ENCODE measurements around the gene PLCG2.
"Not testable (repeated sequence)": the region's sequence is repeated elsewhere in the genome, so short reads cannot be mapped to it uniquely, and the experiment has no call there.

The PLCG2 gene

DNA sequence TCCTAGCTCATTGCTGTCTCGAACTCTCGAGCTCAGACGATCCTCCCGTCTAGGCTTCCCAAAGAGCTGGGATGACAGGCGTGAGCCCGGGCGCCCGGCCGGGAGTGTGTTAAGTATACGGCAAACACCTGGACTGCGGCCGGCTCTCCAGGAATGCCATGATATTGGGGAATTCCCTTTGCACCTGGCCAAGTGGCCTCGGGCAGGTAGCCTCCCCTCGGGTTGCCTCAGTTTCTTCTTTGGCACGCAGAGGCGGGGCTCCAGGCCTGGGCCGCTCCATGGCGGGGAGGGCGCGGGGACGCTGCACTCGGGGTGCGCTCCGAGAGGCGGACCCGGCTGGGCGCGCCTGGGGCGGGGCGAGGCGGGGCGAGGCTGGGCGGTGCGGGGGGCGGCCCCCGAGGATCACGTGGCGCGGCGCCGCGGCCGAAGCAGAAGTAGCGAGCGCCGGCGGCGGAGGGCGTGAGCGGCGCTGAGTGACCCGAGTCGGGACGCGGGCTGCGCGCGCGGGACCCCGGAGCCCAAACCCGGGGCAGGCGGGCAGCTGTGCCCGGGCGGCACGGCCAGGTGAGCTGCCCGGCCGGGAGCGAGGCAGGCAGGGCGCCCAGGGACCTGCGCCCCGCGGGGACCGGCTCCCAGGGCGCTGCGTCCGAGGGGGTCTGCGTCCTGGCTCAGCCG lies at the start of gene PLCG2:
Gene PLCG2 (plus strand): TSS at position 431 of the 675 bp plus-strand sequence. CDS start 6,699 bp downstream, outside the sequence.
- peaks cover 2% of the 10 kb centered on the region for H3K36me3 Mint-ChIP-seq (ENCODE audit: low read depth)
- H3K27ac Mint-ChIP-seq = peak within 1 kb of the TSS; percentile 41
- no peaks in the 10 kb centered on the region for H3K9me3 Mint-ChIP-seq
- H3K4me1 Mint-ChIP-seq (ENCODE audit: low read depth) = peaks cover 8% of the 10 kb centered on the region
- H3K27me3 Mint-ChIP-seq (ENCODE audit: low read depth) = peaks cover 52% of the 10 kb centered on the region
- H3K4me3 Mint-ChIP-seq = peak within 1 kb of the TSS; percentile 89

DNA sequence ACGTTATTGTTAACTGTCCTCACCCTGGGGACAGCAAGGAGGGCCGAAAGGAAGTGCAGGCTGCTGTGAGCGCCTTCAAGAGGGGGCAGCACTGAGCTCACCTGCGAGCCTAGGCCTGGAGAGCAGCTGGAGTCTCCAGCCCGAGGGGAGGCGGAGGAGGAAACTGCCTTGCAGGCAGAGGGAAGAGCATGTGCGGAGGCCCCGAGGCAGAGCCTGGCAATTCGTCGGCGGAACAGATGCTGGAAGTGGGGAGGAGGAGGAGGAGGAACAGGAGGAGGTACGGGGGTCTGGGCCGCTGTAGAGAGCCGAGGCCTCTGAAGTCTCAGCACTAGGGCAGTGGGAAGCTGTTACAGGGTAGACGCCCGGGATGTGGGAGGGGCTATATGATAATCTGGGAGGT lies 49.6 kb upstream of the PLCG2 start:
- H3K9me3 Mint-ChIP-seq = no peaks in the 10 kb centered on the region
- no peaks in the 10 kb centered on the region for H3K27me3 Mint-ChIP-seq (ENCODE audit: low read depth)
- H3K4me1 Mint-ChIP-seq (ENCODE audit: low read depth) = peaks cover 16% of the 10 kb centered on the region
- peak overlapping the region; percentile 70 for H3K27ac Mint-ChIP-seq
- H3K36me3 Mint-ChIP-seq (ENCODE audit: low read depth) = no peaks in the 10 kb centered on the region
- H3K4me3 Mint-ChIP-seq = peak overlapping the region; percentile 58

DNA sequence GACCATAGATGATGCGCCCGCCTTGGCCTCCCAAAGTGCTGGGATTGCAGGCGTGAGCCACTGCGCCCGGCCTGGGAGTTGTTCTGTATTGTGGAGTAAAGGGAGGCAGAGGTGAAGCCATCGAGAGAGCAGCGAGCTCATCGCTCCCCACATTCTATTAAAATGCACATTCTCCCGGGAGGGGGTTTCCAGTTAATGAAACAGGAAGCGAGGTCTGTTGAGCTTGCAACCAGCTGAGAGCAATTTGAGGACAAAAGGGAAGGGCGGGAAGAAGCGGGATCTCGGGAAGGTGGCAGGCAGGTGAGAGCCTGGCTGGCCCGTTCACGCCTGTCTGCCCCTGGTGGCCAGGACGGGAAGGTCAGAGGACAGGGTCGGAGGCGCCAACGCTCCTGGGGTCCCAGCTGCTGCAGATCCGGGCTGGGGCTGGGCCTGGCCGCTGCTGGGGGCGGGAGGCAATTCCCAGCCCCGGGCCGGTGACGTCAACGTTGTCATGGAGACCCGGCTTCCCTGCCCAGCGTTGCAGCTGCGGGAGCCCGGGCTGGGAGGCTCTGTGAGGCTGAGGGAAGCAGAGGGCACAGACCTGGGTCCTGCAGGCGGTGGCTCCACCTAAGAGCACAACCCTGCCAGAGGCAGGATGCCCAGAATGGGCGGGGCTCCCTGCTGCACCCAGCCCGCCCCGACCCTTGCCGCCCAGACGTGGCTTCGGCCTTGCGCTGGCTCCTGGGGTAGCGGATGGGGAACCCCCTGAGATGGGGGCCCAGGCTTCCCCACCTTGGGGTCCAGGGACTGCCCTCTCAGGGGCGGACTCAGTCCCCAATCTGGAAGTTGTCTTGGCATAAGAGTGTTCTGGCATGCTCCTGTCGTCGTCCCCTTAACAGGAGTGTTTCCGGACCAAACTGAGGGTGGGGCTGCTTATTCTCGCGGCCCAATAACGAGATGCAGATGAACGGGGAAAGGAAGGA lies 48.7 kb upstream of the PLCG2 start:
- no peaks in the 10 kb centered on the region for H3K27me3 Mint-ChIP-seq (ENCODE audit: low read depth)
- peaks cover 16% of the 10 kb centered on the region for H3K4me1 Mint-ChIP-seq (ENCODE audit: low read depth)
- no peaks in the 10 kb centered on the region for H3K36me3 Mint-ChIP-seq (ENCODE audit: low read depth)
- peak overlapping the region; percentile 81 for H3K27ac Mint-ChIP-seq
- H3K9me3 Mint-ChIP-seq = no peaks in the 10 kb centered on the region
- H3K4me3 Mint-ChIP-seq = peak overlapping the region; percentile 80

DNA sequence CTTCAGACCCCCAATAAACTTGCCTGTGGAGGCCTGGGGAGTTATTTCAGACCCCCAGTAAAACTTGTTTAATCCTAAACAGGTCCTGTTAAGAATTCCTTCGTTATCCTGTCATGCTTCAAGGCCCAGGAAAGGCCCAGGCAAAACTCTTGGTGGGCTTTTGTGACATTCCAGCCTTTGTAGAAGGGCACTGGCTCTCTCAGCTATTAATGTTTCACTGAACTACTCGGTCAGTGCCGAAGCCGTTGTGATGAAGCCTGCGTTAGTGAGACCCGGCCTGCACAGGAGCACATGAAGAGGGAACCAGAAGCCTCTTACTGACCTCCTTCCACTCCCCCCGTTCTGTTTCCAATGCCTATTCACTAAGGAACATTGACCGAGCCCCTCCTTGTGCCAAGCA lies 47.4 kb upstream of the PLCG2 start:
- H3K27me3 Mint-ChIP-seq (ENCODE audit: low read depth) = no peaks in the 10 kb centered on the region
- no peaks in the 10 kb centered on the region for H3K9me3 Mint-ChIP-seq
- H3K4me3 Mint-ChIP-seq = no peak overlapping the region
- H3K4me1 Mint-ChIP-seq (ENCODE audit: low read depth) = peaks cover 16% of the 10 kb centered on the region
- H3K36me3 Mint-ChIP-seq (ENCODE audit: low read depth) = no peaks in the 10 kb centered on the region
- no peak overlapping the region for H3K27ac Mint-ChIP-seq

DNA sequence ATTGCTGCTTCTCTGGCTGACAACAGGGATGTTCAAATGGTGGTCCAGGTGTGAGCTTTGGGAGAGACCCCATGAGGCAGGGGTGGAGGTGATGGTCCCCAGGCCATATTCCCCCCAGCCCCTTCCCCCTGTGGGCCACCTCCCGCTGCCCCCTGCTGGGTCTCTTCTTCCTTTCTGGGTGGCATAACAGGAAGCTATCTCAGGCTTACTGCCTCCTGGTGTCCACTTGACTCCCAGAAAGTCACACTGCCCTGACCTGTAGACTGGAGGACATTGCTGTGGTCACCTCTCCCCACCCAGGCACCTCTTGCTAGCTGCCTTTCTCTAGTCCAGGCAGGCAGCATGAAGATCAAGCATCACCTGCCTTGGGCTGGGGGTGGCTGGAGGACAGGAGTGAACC lies 46.4 kb upstream of the PLCG2 start:
- Mint-ChIP-seq H3K27ac (no peak overlapping the region), H3K27me3 (ENCODE audit: low read depth) (peaks cover 3% of the 10 kb centered on the region), H3K4me3 (no peak overlapping the region), H3K4me1 (ENCODE audit: low read depth) (peaks cover 18% of the 10 kb centered on the region), H3K9me3 (no peaks in the 10 kb centered on the region), H3K36me3 (ENCODE audit: low read depth) (no peaks in the 10 kb centered on the region)

DNA sequence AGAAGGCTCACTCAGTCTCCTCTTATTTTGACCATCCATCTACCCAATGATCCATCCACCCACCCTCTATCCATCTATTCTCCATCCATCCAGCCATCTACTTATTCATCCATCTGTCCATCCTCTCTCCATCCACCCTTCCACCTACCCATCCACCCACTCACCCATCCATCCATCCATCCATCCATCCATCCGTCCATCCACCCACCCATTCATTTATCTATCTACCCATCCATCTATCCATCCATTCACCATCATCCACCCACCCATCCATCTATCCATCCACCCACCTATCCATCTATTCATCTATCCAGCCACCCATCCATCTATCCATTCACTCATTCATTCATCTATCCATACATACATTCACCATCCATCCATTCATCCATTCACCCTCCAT lies 45.8 kb upstream of the PLCG2 start:
- Mint-ChIP-seq H3K27me3 (ENCODE audit: low read depth) (peaks cover 3% of the 10 kb centered on the region), H3K9me3 (no peaks in the 10 kb centered on the region), H3K27ac (no peak overlapping the region), H3K4me3 (no peak overlapping the region), H3K4me1 (ENCODE audit: low read depth) (peaks cover 24% of the 10 kb centered on the region), H3K36me3 (ENCODE audit: low read depth) (no peaks in the 10 kb centered on the region)

DNA sequence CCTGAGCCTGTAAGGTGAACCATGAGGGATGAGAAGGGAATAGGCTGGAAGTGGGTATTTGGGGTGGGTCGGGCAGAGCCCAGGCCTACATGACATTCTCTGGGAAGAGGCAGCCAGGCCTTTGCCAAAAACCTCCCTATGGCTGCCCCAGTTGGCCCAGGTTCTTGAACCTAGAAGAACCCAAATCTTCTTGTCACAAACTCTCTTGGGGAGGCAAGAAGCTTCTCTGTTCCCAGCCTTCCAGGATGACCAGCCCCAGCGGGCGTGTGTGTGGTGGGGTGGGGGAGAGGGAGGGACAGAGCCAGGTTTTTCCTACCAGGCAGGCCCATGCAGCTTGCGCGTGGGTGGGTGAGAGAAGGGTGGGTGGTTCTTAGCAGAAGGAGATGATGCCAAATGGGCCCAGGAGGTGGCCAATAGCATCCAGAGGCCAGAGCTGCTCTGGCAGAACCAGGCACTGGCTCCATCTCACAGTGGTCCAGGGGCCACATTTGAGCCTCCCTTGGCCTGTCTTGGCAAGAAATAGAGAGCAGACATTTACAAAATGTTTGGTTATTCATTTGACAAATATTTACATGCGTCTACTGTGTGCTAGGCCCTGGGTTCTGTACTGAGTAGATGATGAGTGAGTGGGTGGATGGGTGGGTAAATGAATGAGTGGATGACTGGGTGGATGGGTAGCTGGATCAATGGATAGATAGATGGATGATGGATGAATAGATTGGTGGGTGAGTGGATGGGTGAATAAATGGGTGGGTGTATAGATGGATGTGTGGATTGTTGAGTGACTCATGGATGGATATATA lies 44.3 kb upstream of the PLCG2 start:
- Mint-ChIP-seq H3K9me3 (no peaks in the 10 kb centered on the region), H3K36me3 (ENCODE audit: low read depth) (no peaks in the 10 kb centered on the region), H3K27me3 (ENCODE audit: low read depth) (peaks cover 3% of the 10 kb centered on the region), H3K4me3 (no peak overlapping the region), H3K27ac (no peak overlapping the region), H3K4me1 (ENCODE audit: low read depth) (peaks cover 17% of the 10 kb centered on the region)

DNA sequence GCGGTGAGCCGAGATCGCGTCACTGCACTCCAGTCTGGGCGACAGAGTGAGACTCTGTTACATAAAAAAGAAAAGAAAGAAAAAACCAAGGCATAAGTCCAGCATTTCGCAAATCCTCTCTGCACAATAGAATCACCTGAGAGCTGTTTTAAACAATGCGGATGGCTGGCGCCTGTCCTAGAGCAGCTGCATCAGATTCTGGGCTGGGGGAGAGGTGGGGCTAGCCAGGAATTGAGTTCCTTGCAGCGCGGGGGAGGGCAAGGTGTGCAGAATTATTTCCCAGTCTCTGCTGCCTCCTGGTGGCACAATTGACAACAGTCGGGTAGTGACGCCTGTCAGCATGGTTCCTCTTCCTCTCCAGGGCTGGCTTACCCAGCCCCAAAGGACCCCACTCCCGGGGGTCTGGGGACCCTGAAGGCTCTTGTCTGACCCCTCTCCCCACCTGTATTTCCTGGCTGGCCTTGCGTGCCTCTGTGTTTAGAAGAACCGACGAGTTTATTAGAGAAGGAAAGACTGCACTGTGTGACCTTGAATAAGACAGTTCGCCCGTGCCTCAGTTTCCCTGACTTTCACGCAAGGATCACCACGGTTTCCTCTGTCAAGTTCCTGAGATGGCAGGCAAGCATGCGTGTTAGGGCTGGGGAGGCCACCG lies 41.1 kb upstream of the PLCG2 start:
- H3K36me3 Mint-ChIP-seq (ENCODE audit: low read depth) = no peaks in the 10 kb centered on the region
- peak overlapping the region; percentile 49 for H3K27ac Mint-ChIP-seq
- H3K4me3 Mint-ChIP-seq = peak overlapping the region; percentile 71
- peaks cover 6% of the 10 kb centered on the region for H3K27me3 Mint-ChIP-seq (ENCODE audit: low read depth)
- no peaks in the 10 kb centered on the region for H3K9me3 Mint-ChIP-seq
- H3K4me1 Mint-ChIP-seq (ENCODE audit: low read depth) = peaks cover 16% of the 10 kb centered on the region

DNA sequence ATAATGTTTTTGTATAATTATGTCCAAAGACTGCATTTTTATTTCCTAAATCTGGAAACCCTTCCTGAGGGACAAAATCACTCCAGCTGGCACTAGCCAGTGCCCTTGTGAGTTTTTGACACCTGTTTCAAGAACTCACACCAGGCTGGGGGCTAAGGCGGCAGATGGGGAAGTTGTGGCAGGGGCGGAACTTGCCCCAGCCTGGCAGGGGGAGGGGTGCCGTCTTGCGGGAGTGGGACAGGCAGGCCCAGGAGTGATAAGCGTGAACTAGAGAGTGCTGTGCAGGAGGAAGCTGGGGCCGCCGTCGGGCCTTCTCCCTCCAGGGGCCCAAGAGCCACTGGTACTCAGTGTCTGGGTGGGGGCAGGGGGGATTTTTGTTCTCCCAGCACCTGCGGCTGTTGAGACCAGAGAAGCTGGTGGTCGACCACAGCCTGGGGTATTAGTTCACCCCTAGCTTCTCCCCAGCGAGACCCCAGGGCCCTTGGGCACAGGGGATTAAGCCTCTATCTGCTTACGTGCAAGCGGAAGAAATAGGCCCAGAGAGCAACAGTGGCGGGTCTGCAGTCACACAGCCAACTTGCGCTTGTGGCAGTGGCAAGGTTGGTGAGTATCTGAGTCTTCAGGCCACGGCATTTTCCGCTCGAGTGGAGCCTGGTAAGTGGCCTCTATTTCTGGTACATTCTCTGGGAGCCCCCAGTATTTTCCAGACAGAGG lies 40.2 kb upstream of the PLCG2 start:
- H3K27me3 Mint-ChIP-seq (ENCODE audit: low read depth) = peaks cover 11% of the 10 kb centered on the region
- no peak overlapping the region for H3K27ac Mint-ChIP-seq
- H3K4me3 Mint-ChIP-seq = no peak overlapping the region
- H3K4me1 Mint-ChIP-seq (ENCODE audit: low read depth) = peaks cover 14% of the 10 kb centered on the region
- H3K36me3 Mint-ChIP-seq (ENCODE audit: low read depth) = no peaks in the 10 kb centered on the region
- no peaks in the 10 kb centered on the region for H3K9me3 Mint-ChIP-seq

DNA sequence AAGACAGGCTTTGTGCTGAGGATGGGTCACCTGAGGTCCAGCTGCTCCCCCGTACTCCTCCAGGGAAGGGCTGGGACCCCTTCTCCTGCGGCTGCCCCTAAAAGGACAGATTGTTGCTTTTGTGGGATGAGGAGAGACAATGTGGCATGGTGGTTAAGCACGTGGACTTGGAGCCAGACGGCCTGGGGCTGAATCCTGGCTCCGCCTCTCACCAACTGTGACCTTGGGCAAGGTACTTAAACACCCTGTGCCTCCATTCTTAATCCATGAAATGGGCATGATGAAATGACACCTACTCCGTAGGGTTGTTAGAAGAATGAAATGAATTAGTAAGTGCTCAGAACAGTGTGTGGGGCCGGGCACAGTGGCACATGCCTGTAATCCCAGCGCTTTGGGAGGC lies 39.6 kb upstream of the PLCG2 start:
- H3K27ac Mint-ChIP-seq = no peak overlapping the region
- no peak overlapping the region for H3K4me3 Mint-ChIP-seq
- H3K27me3 Mint-ChIP-seq (ENCODE audit: low read depth) = peaks cover 11% of the 10 kb centered on the region
- H3K9me3 Mint-ChIP-seq = no peaks in the 10 kb centered on the region
- no peaks in the 10 kb centered on the region for H3K36me3 Mint-ChIP-seq (ENCODE audit: low read depth)
- H3K4me1 Mint-ChIP-seq (ENCODE audit: low read depth) = peaks cover 14% of the 10 kb centered on the region

DNA sequence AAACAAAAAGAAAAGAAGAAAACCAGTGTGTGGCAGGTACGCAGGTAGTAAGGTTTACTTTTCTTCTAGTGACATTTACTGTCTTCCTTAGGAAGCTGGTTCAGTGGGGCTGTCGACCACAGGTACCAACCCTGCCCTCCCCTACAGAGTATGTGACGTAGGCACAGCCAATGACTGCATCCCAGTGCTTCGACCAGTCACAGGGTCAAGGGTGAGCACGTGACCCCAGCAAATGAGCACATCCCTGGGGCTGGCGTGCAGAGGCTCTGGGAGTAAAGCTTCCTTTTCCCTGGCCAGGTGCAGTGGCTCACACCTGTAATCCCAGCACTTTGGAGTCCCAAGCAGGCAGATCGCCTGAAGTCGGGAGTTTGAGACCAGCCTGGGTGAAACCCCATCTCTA lies 38.9 kb upstream of the PLCG2 start:
- H3K36me3 Mint-ChIP-seq (ENCODE audit: low read depth) = no peaks in the 10 kb centered on the region
- H3K4me3 Mint-ChIP-seq = no peak overlapping the region
- no peaks in the 10 kb centered on the region for H3K9me3 Mint-ChIP-seq
- no peak overlapping the region for H3K27ac Mint-ChIP-seq
- peaks cover 14% of the 10 kb centered on the region for H3K4me1 Mint-ChIP-seq (ENCODE audit: low read depth)
- peaks cover 11% of the 10 kb centered on the region for H3K27me3 Mint-ChIP-seq (ENCODE audit: low read depth)

DNA sequence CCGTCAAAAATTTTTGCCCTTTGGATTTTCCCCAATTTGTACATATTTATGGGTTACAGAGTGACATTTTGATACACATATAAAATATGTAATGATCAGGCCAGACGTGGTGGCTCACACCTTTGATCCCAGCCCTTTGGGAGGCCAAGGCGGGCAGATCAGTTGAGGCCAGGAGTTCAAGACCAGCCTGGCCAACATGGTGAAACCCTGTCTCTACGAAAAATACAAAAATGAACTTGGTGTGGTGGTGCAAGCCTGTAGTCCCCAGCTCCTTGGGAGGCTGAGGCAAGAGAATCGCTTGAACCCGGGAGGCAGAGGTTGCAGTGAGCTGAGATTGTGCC lies 37.7 kb upstream of the PLCG2 start:
- H3K27ac Mint-ChIP-seq; H3K36me3 Mint-ChIP-seq (ENCODE audit: low read depth); H3K9me3 Mint-ChIP-seq; H3K4me3 Mint-ChIP-seq: not testable (repeated sequence)
- H3K27me3 Mint-ChIP-seq (ENCODE audit: low read depth) = peaks cover 11% of the 10 kb centered on the region
- peaks cover 18% of the 10 kb centered on the region for H3K4me1 Mint-ChIP-seq (ENCODE audit: low read depth)

DNA sequence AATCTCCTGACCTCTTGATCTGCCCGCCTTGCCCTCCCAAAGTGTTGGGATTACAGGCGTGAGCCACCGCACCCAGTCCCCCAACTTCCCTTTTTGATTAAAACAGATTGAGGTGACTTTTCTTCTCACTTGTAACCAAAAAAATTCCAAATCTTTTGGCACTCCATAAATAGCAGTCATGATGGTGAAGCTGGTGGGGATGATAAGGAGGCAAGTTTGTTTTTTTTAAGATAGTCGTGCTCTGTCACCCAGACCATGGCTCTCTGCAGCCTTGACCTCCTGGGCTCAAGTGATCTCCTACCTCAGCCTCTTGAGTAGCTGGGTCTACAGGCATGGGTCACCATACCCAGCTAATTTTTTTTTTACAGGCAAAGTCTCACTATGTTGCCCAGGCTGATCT lies 34.7 kb upstream of the PLCG2 start:
- Mint-ChIP-seq H3K36me3 (ENCODE audit: low read depth) (no peaks in the 10 kb centered on the region), H3K4me3 (no peak overlapping the region), H3K4me1 (ENCODE audit: low read depth) (peaks cover 20% of the 10 kb centered on the region), H3K27ac (no peak overlapping the region), H3K9me3 (no peaks in the 10 kb centered on the region), H3K27me3 (ENCODE audit: low read depth) (peaks cover 8% of the 10 kb centered on the region)

DNA sequence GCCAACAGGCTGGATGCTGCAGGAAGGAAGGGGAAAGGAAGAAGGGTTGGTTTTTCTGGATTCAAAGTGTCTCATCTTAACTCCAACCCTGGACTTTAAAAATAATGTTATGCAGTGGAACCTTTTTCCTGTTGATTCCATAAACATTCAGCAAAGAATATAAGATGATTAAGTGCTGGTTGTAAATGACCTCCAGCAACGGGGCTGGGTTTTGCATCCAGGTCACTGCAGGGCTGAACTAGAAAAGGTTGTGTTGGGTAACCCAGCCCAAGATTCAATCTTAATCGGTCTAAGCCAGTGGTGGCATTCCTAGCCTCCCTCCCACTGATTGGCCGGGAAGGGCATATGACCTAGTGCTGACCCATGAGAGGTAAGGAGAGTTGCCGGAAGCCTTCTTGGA lies 34.2 kb upstream of the PLCG2 start:
- Mint-ChIP-seq H3K27me3 (ENCODE audit: low read depth) (peaks cover 8% of the 10 kb centered on the region), H3K9me3 (no peaks in the 10 kb centered on the region), H3K36me3 (ENCODE audit: low read depth) (no peaks in the 10 kb centered on the region), H3K27ac (no peak overlapping the region), H3K4me1 (ENCODE audit: low read depth) (peaks cover 22% of the 10 kb centered on the region), H3K4me3 (no peak overlapping the region)
